PFSK-1 (cell line): ENCODE results near the gene SSTR3.

ENCODE experiments used
- FOXP2 ChIP-seq: optimal IDR thresholded peaks from 2 replicates; pipeline ENCODE3; 2011; ENCODE audit warnings: borderline replicate concordance, control low read depth, inconsistent platforms; ENCODE audit not compliant: insufficient read depth; ENCODE audit errors: extremely low read length, extremely low read depth
- POLR2AphosphoS5 ChIP-seq: IDR thresholded peaks from 2 replicates; pipeline ENCODE4 v1.6.1; 2012; ENCODE audit warnings: low read depth, mild to moderate bottlenecking, control low read depth, low read length, moderate library complexity
- REST ChIP-seq, 2 experiments: IDR thresholded peaks; 2 replicates each; pipeline versions ENCODE4 v1.6.1 to v1.8.0; 2011 to 2012; ENCODE audit warnings: low read depth in 2 of 2, low read length in 2 of 2, control low read depth in 1 of 2, inconsistent platforms in 1 of 2, mild to moderate bottlenecking in 1 of 2, moderate library complexity in 1 of 2; ENCODE audit not compliant: insufficient read depth in 1 of 2
- SIN3A ChIP-seq: IDR thresholded peaks from 2 replicates; pipeline ENCODE4 v1.6.1; 2012; ENCODE audit warnings: mild to moderate bottlenecking, low read length, moderate library complexity, borderline replicate concordance; ENCODE audit not compliant: insufficient read depth
- TAF1 ChIP-seq: IDR thresholded peaks from 2 replicates; pipeline ENCODE4 v1.6.1; 2012; ENCODE audit warnings: low read length, control low read depth, borderline replicate concordance; ENCODE audit not compliant: insufficient read depth

Gene SSTR3

GRCh38 chr22:37232140-37232998 is 20.1 kb upstream of the SSTR3 start:
- no peak for TF ChIP-seq REST (IDR thresholded peaks at IDR 0.05; ENCODE audit: insufficient read depth in 1 of 2, low read depth in 2 of 2, low read length in 2 of 2)
- no peak for TF ChIP-seq TAF1
- TF ChIP-seq SIN3A = no peak
- TF ChIP-seq POLR2AphosphoS5 = no peak
- TF ChIP-seq FOXP2 = no peak

- no peak for TF ChIP-seq TAF1
- no peak for TF ChIP-seq FOXP2
- TF ChIP-seq SIN3A = no peak
- TF ChIP-seq POLR2AphosphoS5 = no peak
- no peak for TF ChIP-seq REST (IDR thresholded peaks at IDR 0.05; ENCODE audit: insufficient read depth in 1 of 2, low read depth in 2 of 2, low read length in 2 of 2)
These were observed 19.3 kb upstream of the SSTR3 start for GRCh38 chr22:37231406-37232139.

GRCh38 chr22:37230673-37231405 is 18.6 kb upstream of the SSTR3 start:
- no peak for TF ChIP-seq REST (IDR thresholded peaks at IDR 0.05; ENCODE audit: insufficient read depth in 1 of 2, low read depth in 2 of 2, low read length in 2 of 2)
- TF ChIP-seq POLR2AphosphoS5 = no peak
- TF ChIP-seq TAF1 = no peak
- no peak for TF ChIP-seq FOXP2
- no peak for TF ChIP-seq SIN3A

GRCh38 chr22:37229805-37230672 is 17.8 kb upstream of the SSTR3 start:
- TF ChIP-seq TAF1 (no peak), POLR2AphosphoS5 (no peak), FOXP2 (no peak), SIN3A (no peak)
